NCI-H187 treated with DMSO at 0.1 percent for 48 hours (cell line): Measurements from ENCODE around the gene SLC7A6.
"Not testable (repeated sequence)": the region's sequence is repeated elsewhere in the genome, so short reads cannot be mapped to it uniquely, and the experiment has no call there.

Experiments used
- DNase-seq: peaks from one replicate; lab custom pipeline; 2025; lab: John Stamatoyannopoulos, UW

Gene SLC7A6

DNA sequence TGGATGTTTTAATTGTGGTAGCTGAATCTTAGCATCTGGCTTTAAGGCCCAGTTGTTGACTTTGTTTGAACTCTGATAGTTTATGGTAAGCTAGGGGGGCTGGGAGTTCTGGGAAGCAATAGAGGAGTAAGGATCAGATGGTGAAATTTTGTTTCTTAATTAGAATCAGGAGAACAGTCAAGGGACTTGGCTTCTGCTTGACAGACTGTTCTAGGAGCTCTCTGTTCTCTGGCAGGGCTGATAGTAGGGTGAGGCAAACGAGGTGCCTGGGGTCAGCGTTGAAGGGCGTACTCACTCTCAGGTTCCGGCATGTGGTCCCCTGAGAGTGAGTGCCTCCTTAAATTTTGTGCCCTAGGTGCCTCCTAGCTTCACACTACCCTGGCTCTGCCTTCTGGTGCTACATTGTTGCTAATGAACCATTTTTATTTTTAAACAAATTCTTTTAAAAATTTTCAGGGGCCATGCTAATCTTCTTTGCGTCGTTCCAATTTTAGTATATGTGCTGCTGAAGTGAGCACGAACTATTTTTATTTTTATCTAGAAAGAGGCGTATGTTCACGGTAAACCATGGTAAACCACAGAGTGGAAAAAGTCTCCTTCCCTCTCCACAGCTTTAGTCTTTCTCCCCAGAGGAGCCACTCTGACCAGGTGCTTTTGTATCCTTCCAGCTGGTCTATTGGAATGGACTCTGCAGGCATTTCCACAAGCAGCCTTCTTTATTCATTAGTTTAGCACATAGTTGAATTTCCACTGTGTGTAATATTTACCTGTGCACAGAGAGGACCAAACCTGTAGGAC is 19.7 kb downstream of the SLC7A6 start:
- DNase-seq, result no peak

DNA sequence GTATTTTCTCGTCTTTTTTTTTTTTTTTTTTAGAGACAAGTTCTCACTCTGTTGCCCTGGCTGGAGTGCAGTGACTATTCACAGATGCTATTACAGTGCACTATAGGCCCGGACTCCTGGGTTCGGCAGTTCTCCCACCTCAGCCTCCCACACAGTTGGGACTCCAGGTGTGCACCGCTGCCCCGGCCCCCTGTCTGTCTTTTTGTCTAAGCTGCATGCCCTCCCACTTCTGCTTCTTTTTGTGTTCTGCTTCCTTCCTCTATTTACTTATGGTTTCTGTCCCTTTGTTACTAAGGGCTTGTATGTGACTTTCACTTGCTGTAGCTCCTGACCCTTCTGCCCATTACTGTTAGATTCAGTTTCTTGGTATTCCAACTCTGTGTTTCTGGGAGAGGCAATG is 20.5 kb downstream of the SLC7A6 start:
- DNase-seq, result no peak

DNA sequence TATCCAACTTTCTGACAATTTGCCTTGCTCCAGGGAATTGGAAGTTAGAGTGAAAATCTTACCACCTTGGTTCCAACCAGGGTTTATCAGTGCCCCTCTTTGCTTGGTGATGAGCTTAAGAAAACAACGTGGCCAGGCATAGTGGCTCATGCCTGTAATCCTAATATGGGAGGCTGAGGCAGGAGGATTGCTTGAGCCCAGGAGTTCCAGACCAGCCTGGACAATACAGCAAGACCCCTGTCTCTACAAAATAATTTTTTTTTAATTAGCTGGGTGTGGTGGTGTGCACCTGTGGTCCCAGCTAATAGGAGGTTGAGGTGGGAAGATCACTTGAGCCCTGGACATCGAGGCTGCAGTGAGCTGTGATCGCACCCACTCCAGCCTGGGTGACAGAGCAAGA is 21.4 kb downstream of the SLC7A6 start:
- DNase-seq, result no peak

DNA sequence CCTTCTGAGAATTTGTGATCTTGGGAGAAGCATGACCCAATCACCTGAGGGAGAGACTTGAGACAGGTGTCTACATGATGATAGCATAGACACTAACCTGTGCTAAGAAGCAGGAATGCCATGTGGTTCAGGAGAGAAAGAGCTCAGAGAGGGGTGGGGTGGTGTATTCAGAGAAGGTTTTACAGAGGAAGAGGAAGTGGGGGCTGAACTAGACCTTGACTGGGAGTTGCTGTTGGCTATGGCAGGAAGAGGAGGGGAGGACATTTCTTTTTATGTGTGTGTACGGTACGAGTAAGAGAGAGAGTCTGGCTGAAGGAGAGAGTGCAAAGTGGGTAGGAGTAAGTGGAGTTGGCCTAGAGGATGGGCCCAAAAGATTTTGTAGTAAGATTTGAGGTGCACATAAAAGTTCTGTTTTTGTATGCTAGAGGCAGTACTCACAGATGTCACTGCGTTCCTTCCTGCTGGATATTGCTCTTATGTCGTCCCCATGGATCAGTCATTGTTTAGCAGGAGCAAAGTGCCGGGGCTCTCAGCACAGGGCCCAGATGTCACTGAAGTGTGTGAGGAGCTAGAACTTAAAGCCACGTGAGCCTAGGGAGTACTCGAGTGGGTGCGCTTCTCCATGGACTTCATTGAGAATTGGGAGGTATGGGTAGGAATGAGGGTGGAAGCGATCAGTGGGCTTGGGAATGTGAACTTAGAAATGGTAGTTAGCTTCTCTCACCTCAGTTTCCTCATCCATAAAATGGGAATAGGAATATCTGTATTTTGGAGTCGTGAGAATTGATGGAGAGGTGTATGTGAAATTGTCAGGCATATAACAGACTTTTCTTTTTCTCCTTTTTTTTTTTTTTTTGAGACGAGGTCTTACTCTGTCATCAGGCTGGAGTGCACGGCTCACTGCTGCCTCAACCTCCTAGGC is 22.1 kb downstream of the SLC7A6 start:
- DNase-seq, result no peak

DNA sequence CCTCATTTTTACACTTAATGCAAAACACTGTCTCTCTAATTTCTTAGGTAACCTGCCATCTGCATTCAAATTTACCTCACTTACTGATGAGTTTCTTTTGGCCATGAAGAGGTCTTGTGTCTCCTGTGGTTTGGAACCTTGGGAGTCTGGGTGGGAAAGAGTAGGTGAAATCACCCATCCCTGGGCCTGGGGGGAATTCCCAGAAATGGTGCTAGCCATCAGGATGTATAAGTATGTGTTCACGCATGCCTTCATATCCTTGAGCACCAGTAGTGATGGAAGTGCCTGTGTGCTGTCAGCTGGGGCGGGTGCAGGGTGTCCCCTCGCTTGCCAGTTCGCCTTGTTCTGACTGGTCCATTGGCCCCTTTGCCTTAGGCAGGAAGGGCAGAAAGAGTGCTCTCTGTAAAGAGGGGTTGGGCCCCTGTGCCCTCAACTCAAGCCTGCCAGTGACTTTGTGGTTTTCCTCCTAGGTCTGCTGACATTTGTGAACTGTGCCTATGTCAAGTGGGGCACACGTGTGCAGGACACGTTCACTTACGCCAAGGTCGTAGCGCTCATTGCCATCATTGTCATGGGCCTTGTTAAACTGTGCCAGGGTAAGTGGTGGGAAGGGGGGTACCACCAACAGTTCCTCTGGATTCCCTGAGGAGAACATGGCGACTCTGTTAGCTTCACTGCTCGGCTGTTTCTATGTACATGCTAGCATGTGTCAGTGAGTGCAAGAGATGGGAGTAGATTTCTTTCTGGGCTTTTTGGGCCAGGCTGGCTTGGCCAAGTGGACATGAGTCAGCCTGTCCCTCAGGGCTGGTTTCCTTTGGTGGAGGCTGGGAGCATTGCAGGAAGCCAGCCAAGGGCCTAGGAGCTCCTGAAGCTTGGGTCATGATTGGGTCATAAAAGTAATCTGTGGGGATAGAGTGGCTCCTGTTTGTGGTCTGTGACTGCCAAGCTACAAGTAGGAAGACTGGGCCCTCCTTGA is 23.2 kb downstream of the SLC7A6 start:
- DNase-seq, result no peak

DNA sequence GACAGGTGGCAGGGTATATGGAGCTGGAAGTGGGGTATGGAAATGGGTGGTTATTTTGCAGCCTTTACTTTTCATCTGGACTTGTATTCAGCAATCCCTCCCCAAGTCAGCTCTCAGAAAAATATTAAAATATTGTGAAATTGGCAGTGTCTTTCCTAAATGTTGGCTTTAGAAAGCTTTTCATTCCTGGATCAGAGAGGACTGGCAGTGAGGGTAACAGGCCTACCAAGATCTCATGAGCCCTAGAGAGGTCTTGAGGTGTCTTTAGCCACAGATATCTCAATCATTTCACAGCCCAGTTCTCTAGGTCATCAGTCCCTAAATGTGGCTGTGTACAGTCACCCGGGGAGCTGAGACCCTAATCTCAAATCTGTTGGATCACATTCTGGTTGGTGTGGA is 23.9 kb downstream of the SLC7A6 start:
- no peak for DNase-seq

DNA sequence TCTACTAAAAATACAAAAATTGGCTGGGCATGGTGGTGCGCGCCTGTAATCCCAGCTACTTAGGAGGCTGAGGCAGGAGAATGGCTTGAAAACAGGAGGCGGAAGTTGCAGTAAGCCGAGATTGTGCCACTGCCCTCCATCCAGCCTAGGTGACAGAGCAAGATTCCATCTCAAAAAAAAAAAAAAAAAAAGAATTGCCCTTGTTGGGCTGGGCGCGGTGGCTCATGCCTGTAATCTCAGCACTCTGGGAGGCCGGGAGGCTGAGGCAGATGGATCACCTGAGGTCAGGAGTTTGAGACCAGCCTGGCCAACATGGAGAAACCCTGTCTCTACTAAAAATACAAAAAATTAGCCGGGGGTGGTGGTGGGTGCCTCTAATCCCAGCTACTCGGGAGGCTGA is 24.5 kb downstream of the SLC7A6 start:
- not testable (repeated sequence) for DNase-seq

DNA sequence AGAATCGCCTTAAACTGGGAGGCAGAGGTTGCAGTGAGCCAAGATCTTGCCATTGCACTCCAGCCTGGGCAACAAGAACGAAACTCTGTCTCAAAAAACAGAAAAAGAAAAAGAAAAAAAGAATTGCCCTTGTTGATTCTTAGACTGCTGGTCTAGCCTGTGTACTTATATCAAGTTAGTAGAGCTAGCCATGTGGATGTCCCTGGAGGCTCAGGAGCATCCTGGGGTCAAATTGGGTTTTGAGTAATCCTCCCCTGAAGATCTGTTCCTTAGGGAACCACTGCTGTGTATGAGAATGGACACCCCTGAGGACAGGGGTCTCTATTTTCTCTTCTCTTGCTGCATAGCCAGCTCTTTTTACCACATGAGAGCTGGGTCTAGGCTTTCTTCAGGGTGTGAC is 24.9 kb downstream of the SLC7A6 start:
- no peak for DNase-seq

DNA sequence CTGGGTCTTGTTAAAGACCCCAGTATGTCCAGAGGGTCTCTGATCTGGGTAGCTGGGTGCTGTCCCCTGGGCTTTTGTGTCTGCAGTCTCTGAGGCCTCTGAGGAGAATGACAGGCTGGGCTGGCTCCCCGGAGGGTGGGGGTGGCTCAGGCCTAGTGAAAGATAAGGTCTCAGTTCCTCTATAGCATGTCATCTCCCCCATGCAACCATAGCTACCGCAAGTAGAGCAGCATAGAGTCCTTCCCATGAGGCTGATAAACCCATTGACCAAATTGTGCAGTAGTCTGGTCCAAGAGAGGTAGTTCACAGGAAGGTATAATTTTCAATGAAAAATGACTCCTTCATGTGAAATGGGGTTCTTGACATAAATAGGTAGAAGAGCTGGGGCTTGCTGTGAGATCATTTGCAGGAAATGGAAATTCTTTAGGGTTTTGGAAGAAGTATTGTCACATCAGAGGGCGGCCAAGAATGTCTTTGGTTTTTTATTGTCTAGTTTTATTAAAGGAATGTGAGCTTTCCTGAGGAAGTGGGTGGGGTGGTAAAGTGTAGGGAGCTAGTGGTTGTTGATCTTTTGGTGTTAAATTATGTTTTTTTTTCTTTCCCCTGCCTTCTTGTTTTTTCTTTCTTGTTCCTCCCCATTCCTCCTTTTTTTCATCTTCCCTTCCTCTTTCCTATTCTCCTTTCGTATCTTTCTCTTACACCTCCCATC is 25.4 kb downstream of the SLC7A6 start:
- no peak for DNase-seq

DNA sequence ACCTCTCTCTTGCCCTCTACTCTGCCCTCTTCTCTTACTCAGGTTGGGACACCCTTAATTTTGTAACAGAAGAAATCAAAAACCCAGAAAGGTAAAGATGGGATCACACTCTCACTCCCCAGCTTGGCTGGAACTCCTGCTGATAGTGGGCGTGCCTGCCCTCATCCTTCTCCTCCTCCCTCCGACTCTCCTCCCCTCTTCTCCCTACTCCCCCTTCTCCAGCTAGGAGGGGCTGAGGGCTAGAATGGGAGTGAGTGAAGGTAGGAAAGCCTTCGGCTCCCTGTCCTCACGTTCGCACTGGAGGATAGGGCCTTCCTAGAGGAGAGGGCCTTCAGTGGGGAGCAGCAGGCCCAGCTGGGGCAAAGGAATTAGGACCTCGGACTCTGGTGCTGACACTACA is 26.1 kb downstream of the SLC7A6 start:
- DNase-seq, result no peak

DNA sequence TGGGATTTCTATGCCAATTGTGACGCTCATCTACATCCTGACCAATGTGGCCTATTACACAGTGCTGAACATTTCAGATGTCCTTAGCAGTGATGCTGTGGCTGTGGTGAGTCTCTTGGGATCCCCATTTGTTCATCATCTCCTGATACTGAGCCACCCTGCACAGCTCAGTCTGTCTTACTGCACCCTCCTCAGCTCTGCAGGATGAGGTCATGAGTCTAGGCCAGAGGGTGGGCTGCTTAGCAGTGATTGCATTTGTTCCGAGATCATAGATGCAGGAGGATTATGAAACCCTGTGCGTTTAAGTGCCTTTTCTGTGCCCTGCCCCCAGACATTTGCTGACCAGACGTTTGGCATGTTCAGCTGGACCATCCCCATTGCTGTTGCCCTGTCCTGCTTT is 26.9 kb downstream of the SLC7A6 start:
- no peak for DNase-seq

DNA sequence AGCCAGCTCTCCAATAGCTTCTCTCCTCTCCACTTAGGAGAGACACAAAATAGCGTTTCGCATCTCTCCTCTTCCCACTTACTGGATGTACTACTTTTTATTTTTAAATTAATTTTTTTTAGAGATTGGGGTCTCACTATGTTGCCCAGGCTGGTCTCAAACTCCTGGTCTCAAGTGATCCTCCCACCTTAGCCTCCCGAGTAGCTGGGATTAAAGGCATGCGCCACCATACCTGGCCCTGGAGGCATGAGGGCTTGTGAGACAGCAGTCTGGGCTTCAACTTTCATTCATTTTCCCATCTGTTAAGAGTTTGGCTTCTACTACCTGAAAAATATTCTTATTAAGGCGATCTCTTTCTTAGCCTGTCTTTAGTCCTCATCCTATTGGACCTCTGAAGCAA is 28.1 kb downstream of the SLC7A6 start:
- DNase-seq, result no peak

DNA sequence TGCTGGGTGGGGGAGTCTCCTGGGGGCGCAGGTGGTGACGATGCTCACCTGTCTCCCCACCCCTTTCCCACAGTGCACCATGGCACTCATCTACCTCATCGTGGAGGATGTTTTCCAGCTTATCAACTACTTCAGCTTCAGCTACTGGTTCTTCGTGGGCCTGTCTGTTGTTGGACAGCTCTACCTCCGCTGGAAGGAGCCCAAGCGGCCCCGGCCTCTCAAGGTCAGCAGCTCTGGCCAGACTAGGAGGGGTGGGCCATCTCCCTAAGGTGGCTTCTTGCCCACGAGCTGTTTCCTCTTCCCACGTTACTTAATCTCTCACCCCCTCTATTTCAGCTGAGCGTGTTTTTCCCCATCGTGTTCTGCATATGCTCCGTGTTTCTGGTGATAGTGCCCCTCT is 32.0 kb downstream of the SLC7A6 start:
- no peak for DNase-seq

DNA sequence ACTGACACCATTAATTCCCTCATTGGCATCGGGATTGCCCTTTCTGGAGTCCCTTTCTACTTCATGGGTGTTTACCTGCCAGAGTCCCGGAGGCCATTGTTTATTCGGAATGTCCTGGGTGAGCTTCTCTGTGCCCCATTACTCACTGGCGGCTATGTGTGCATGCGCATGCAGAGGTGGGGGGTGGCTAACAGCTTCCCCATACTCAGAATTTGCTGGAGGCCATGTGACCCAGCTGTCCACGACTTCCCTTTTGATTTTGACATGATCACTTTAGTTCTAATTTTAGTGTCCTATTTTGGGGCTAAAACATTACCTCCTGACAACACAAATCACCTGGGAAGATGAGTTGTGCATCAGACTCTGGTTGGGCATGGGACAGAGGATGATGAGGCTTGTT is 32.4 kb downstream of the SLC7A6 start:
- no peak for DNase-seq

DNA sequence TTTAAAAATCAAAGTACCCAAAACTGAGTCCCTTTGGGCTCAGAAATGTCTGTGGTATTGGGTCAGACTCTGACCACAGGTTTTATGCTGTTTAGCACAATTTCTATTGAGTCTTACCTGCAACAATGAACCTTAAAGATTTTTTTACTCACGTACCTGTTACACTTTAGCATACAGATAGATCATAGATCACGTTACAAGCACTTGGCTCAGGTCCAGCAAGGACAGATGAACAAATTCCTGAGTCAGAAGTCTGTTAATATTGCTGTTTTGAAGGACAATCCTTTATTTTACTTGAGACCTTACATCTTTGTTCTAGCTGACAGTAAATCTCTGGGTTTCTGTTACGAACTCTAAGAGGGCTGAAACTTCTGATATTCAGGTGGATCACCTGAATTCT is 33.6 kb downstream of the SLC7A6 start:
- DNase-seq, result no peak

DNA sequence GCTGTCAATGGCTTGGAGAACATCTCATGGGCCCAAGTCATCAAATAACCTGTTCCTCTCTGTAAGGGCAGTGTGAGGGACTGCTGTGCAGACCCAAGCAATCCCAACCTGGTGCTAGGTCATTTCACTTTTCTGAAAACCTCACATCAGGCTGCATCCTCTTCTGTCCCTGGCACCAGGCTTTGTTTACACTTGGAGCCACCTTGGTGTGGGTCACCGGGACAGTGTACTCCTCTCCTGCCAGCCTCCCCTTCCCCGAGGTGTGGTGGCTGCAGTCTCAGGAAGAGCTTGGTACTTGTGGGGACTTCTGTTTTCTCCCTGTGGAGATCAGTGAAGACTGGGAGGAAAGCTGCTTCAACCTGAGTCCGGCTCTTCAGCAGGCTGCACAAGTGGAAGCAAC is 34.0 kb downstream of the SLC7A6 start:
- no peak for DNase-seq

DNA sequence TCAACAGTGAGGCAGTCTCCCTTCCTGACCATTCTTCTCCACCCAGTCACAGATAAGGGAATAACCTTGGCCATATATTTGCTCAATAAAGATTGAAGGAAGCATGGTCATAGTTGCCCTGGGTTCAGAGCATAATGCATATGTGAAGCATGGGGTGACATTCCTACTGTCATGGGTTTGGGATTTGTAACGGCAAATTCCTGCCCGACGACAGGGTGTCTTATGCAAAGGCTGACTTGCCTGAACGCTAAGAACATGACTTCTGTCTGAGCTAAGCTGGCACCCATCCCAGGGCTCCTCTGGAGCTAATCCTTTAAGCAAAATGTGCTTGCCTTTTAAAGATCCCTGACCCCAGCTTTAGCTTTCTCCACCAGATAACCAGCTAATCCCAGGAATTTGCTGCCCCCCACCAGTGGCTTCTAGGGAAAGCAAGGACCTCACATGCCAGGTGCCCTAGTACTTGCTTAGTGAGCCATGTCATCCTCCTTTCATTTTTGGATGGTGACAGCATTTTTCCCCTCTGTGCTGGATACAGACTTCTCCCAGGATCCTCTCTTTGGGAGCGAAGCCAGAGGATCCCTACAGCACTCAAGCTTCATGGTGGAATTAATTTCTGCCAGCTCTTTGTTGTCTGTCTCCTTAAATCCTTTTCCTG is 34.7 kb downstream of the SLC7A6 start:
- no peak for DNase-seq

DNA sequence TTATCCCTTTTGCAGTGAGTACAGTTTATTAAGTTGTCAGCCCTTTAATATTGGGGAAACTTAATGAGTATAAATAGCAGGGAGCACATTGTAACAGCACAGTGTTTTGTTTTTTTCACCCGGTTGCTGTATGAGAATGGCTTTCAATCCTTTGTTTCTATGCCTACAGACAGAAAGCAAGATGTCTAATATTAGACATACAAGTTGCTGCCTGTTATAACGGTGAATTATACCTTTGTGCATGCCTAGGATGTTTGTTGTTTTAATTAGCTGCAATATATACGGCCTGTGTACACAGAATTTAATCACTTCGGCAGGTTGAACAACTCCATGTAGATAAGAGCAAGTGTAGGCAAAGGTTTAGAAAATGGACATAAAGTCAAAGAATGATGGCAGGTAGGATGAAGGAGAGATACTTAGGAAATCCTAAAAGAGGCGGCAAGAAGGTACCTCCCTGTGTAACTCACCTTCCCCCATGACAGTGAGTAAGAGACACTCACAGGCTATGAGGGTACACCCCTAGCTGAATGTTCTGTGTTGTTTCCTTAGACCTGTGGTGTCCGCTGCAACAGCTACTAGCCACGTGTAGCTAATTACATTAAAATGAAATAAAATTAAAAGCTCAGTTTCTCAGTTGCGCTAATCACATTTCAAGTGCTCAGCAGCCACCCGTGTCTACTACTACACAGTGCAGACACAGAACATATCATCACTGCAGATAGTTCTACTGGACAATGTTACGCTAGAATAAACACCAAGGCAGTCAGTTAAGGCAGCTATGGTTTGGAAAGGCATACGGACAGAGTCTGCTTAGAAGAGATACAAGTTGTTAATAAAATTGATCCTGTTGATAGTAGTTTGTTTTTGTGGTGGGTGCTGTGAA is 35.5 kb downstream of the SLC7A6 start:
- no peak for DNase-seq

DNA sequence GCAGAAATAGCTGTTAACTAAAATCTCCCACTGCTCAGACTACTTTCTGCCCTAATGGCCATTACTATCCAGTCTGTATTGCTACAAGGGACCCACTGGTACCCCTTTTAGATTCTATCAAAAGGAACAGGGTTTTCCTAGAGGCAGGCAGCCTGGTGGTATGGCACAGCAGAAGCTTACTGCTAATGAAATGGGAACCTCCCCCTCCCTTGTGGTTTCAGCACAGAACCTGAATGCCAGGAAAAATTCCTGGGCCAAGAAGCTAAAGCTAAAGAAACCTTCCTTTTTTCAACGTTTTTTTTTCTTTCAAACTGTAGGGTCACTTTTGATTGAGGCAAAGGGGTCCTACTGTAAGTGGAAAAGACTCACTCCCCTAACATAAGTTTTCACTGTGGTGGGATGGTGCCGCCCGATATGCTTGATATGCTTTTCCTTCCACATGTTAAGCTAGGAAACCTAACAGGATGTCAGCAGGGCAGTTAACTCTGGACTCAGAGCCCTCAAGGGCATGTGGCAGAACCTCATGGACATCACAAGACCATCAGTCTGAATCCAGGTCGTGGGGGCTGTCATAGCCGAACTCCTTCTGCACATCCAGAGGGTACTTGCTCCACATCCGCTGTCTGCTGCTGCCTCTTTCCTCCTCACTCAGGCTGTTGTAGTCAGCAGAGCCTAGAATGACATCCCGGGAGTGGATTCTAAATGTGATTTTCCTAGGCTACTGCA is 36.6 kb downstream of the SLC7A6 start:
- DNase-seq, result no peak
